ENCODE data around the gene ANKRD6.

ANKRD6 gene

GRCh38 chr6:89522778-89523177, 89.8 kb downstream of the ANKRD6 start:
- no peak for DNase-seq (ENCODE audit: low spot score)
- no peak for TF ChIP-seq CTCF (IDR thresholded peaks at IDR 0.05; ENCODE audit: borderline replicate concordance, control extremely low read depth, extremely low read depth, insufficient read depth, missing control alignments)
- in situ Hi-C loops (cut with MboI; ENCODE audit: low sequenced_read_pairs, unreplicated experiment) = no loop called here

DNA sequence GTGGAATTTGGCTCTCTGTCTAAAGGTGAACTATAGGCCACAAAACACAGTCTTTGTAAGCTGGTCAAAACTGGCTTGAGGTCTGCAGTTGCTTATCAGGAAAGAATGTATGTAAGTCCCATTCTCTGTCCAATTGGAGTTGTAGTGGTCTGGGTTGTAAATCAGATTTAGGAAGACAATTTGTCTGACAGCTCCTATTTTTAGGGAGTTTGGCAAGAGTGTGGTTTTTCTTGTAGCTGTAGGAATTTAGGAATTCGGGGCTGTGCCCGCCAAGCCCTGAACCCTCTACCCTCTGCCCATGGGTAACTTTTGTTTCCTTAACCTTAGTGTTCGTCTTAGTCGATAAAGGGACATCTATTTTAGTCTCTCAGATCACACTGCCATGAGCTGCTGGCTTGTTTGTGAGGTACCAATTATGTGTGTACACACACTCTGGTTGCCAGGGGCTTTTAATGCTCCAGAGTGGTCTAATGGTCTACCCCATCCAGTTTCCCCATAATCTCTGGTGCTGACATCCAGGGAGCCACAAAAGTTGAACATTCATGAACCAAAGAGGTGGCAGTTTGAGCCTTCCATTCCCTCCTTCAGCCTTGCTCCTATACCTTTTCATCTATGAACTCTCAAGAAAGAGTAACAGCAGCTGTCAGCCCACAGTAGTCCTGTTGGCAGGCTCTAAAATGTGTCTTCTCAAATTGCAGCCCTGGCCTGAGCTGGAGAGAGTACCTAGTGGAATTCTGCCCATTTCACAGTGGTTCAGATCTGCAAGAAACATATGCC, 93.0 kb downstream of the ANKRD6 start:
- no peak for DNase-seq (ENCODE audit: low spot score)
- in situ Hi-C loops (cut with MboI; ENCODE audit: low sequenced_read_pairs, unreplicated experiment) = no loop called here
- TF ChIP-seq CTCF (IDR thresholded peaks at IDR 0.05; ENCODE audit: borderline replicate concordance, control extremely low read depth, extremely low read depth, insufficient read depth, missing control alignments) = no peak

DNA sequence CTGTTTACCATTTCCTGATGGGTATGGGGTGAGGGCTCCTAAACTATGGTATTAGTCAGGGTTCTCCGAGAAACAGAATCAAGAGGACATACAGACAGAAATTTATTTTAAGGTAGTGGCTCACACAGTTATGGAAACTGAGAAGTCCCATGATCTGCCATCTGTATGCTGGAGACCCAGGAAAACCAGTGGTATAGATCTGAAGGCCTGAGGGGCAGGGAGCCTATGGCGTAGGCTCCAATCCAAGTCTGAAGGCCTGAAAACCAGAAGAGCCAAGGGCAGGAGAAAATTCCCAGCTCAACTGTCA, 93.6 kb downstream of the ANKRD6 start:
- no peak for DNase-seq (ENCODE audit: low spot score)
- no peak for TF ChIP-seq CTCF (IDR thresholded peaks at IDR 0.05; ENCODE audit: borderline replicate concordance, control extremely low read depth, extremely low read depth, insufficient read depth, missing control alignments)
- in situ Hi-C loops (cut with MboI; ENCODE audit: low sequenced_read_pairs, unreplicated experiment) = no loop called here

DNA sequence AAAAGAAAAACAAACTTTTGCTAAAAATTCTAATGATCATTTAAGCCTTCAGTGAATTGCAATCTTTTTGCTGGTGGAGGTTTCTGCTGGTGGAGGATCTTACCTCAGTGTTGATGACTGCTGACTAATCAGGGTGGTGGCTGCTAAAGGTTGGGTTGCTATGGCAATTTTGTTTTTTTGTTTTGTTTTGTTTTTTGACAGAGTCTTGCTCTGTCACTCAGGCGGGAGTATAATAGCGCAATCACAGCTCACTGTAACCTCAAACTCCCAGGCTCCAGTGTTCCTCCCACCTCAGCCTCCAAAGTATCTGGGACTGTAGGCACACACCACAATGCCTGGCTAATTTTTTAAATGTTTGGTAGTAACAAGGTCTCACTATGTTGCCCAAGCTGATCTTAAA, 94.7 kb downstream of the ANKRD6 start:
- TF ChIP-seq CTCF (IDR thresholded peaks at IDR 0.05; ENCODE audit: borderline replicate concordance, control extremely low read depth, extremely low read depth, insufficient read depth, missing control alignments) = no peak
- in situ Hi-C loops (cut with MboI; ENCODE audit: low sequenced_read_pairs, unreplicated experiment) = no loop called here
- no peak for DNase-seq (ENCODE audit: low spot score)

- in situ Hi-C loops (cut with MboI; ENCODE audit: low sequenced_read_pairs, unreplicated experiment) = no loop called here
- DNase-seq (ENCODE audit: low spot score) = no peak
Measured at GRCh38 chr6:89528866-89529265, 95.9 kb downstream of the ANKRD6 start.

GRCh38 chr6:89530982-89531381, 98.0 kb downstream of the ANKRD6 start:
- in situ Hi-C loops (cut with MboI; ENCODE audit: low sequenced_read_pairs, unreplicated experiment) = no loop called here

More at GRCh38 chr6:89528866-89529265, 95.9 kb downstream of the ANKRD6 start:
- TF ChIP-seq CTCF (IDR thresholded peaks at IDR 0.05; ENCODE audit: borderline replicate concordance, control extremely low read depth, extremely low read depth, insufficient read depth, missing control alignments) = no peak

More at GRCh38 chr6:89530982-89531381, 98.0 kb downstream of the ANKRD6 start:
- DNase-seq (ENCODE audit: low spot score) = no peak
- no peak for TF ChIP-seq CTCF (IDR thresholded peaks at IDR 0.05; ENCODE audit: borderline replicate concordance, control extremely low read depth, extremely low read depth, insufficient read depth, missing control alignments)
